ENCODE results near the gene CCL3. TPM values are rescaled to one million over a fixed set of nuclear protein-coding genes. Genes with fewer than 3 reads are reported as not detected.

The CCL3 gene
- polyA plus RNA-seq (2012; rRNA removed) = not detected in 2 replicates
- not detected in 2 replicates for polyA plus RNA-seq (2012; cell fraction: cytosol; rRNA removed)
- not detected in 2 replicates for polyA plus RNA-seq (2012; cell fraction: nucleus; rRNA removed)

- H3K4me1 ChIP-seq (ENCODE audit: control insufficient read depth in 1 of 2, insufficient read depth in 2 of 2, low read depth in 1 of 2, low read length in 1 of 2) = no peaks in the 10 kb centered on the region
- H3K4me2 ChIP-seq = no peak within 1 kb of the TSS
- peaks cover 34% of the 10 kb centered on the region for H3K27me3 ChIP-seq (ENCODE audit: insufficient read depth)
- no peak within 1 kb of the TSS for H2AFZ ChIP-seq (ENCODE audit: low read depth)
- no peaks in the 10 kb centered on the region for H3K9me2 ChIP-seq
- ChIA-PET POLR2A (no interaction called here), CTCF (interaction anchor here (1.0 to 1.6 kb wide), 3 partner anchors 17 to 59 kb away, joined by 3 to 4 read pairs (median 3); no protein-coding TSS in a partner anchor)
- no peak within 1 kb of the TSS for H3K4me3 ChIP-seq (ENCODE audit: low read depth in 2 of 2, low read length in 1 of 2)
- no peak within 1 kb of the TSS for H3K9ac ChIP-seq
- no peaks in the 10 kb centered on the region for H3K36me3 ChIP-seq (replicated peaks in 1 of 2; ENCODE audit: control insufficient read depth in 1 of 2, insufficient read depth in 2 of 2, low read length in 1 of 2)
- TF ChIP-seq GATA2 (CRISPR knock-in tag; IDR thresholded peaks at IDR 0.05) = no peak
- no peaks in the 10 kb centered on the region for H3F3A ChIP-seq (replicated peaks; ENCODE audit: insufficient read depth)
- DNase-seq = no peak
- no peak within 1 kb of the TSS for H3K27ac ChIP-seq (ENCODE audit: low read depth in 2 of 2, low read length in 1 of 2)
- no peaks in the 10 kb centered on the region for H3K79me2 ChIP-seq (ENCODE audit: insufficient read depth)
- no peaks in the 10 kb centered on the region for H4K20me1 ChIP-seq (ENCODE audit: insufficient read depth)
- H3K9me3 ChIP-seq = no peaks in the 10 kb centered on the region
- WGBS (ENCODE audit: low lambda C conversion rate) = 7% methylated on average over 9 of the region's 9 CpGs
These were observed at the start of gene CCL3 for GRCh38 chr17:36089888-36090836. TSS of gene CCL3 (minus strand) at chr17:36090143. CDS start at chr17:36090058, 85 bp downstream.

DNA sequence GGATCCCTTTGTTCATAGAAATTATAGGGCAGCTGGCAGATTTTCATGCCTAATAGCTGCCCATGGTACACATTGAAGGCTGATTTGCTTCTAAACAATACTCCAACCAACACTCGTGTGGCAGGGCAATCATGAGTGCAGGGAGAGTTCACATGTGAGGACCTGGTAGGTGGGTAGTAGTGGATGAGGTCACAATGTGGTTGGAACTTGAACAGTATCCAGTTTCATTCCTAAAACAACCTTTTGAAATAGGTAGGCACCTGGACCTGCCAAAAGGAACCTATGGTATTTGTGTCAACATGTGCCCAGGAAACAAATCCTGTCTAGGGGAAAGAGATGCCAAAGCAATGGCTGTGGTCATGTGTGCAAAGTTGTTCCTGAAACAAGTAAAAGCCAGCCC, 46.5 kb upstream of the CCL3 start:
- no peak overlapping the region for H2AFZ ChIP-seq (ENCODE audit: low read depth)

More for the DNA sequence above, 46.5 kb upstream of the CCL3 start:
- Histone ChIP-seq H3K4me1 (ENCODE audit: control insufficient read depth in 1 of 2, insufficient read depth in 2 of 2, low read depth in 1 of 2, low read length in 1 of 2) (no peaks in the 10 kb centered on the region), H3K9me3 (no peaks in the 10 kb centered on the region), H3K9ac (no peak overlapping the region), H3K4me3 (ENCODE audit: low read depth in 2 of 2, low read length in 1 of 2) (no peak overlapping the region), H3K79me2 (ENCODE audit: insufficient read depth) (no peaks in the 10 kb centered on the region), H3F3A (replicated peaks; ENCODE audit: insufficient read depth) (no peaks in the 10 kb centered on the region), H3K9me2 (no peaks in the 10 kb centered on the region), H3K36me3 (replicated peaks in 1 of 2; ENCODE audit: control insufficient read depth in 1 of 2, insufficient read depth in 2 of 2, low read length in 1 of 2) (no peaks in the 10 kb centered on the region), H3K27ac (ENCODE audit: low read depth in 2 of 2, low read length in 1 of 2) (no peak overlapping the region), H3K27me3 (ENCODE audit: insufficient read depth) (peaks cover under 1% of the 10 kb centered on the region; the same call in 1 of the 2 replicates), H3K4me2 (no peak overlapping the region), H4K20me1 (ENCODE audit: insufficient read depth) (no peaks in the 10 kb centered on the region)
- CTCF ChIA-PET = interaction anchor here (1.5 kb wide), 1 partner anchor 13 kb away, joined by 5 read pairs; no protein-coding TSS in a partner anchor
- TF ChIP-seq FOXJ3 (CRISPR knock-in tag; IDR thresholded peaks at IDR 0.05) (no peak), YY1 (IDR thresholded peaks at IDR 0.05; ENCODE audit: low read depth) (no peak), REST (IDR thresholded peaks at IDR 0.05; ENCODE audit: low read depth, low read length) (no peak), SIN3A (IDR thresholded peaks at IDR 0.05; ENCODE audit: borderline replicate concordance, low read depth, low read length) (no peak), GATA2 (CRISPR knock-in tag; IDR thresholded peaks at IDR 0.05) (no peak), RFX5 (IDR thresholded peaks at IDR 0.05; ENCODE audit: low read length) (no peak)
- POLR2A ChIA-PET = no interaction called here
- WGBS (ENCODE audit: low lambda C conversion rate) = 0% methylated on average over 1 of the region's 1 CpG
- DNase-seq = no peak

All from SK-N-SH (cell line).